GM12878 (cell line): ENCODE data around the gene PKD1L1.

Source experiments
- ETV6 ChIP-seq, 2 experiments: fragments of 450-650 bp in 1 of 2; IDR thresholded peaks in 1 of 2; conservative IDR thresholded peaks in 1 of 2; 2 replicates each; pipeline ENCODE4 v1.6.1; 2014; ENCODE audit warnings: antibody characterized with exemption in 1 of 2, borderline replicate concordance in 1 of 2, low read depth in 1 of 2, mild to moderate bottlenecking in 1 of 2, moderate library complexity in 1 of 2
- EZH2 ChIP-seq: IDR thresholded peaks from 2 replicates; pipeline ENCODE4 v1.6.1; 2012; ENCODE audit warnings: low read depth, mild to moderate bottlenecking, control low read depth, inconsistent platforms, low read length, borderline replicate concordance; ENCODE audit not compliant: control insufficient read depth
- MTA3 ChIP-seq: IDR thresholded peaks from 2 replicates; pipeline ENCODE4 v1.6.1; 2012; ENCODE audit warnings: low read length, inconsistent platforms, borderline replicate concordance
- MYC ChIP-seq: IDR thresholded peaks from 2 replicates; pipeline ENCODE4 v1.6.1; 2011; ENCODE audit warnings: mild to moderate bottlenecking, low read length, moderate library complexity, inconsistent platforms; ENCODE audit not compliant: insufficient read depth, insufficient replicate concordance, insufficient read length, severe bottlenecking
- PAX8 ChIP-seq: fragments of 450-650 bp; IDR thresholded peaks from 2 replicates; pipeline ENCODE4 v1.6.1; 2017; ENCODE audit warnings: mild to moderate bottlenecking, moderate library complexity
- RAD21 ChIP-seq: IDR thresholded peaks from 2 replicates; pipeline ENCODE4 v1.6.1; 2011; ENCODE audit warnings: mild to moderate bottlenecking, low read depth, low read length, moderate library complexity; ENCODE audit not compliant: insufficient read depth

- TF ChIP-seq MYC (no peak), EZH2 (no peak), RAD21 (no peak), MTA3 (no peak), ETV6 (conservative IDR thresholded peaks at IDR 0.05 in 1 of 2, IDR thresholded peaks at IDR 0.05 in 1 of 2; ENCODE audit: borderline replicate concordance in 1 of 2, low read depth in 1 of 2) (no peak), PAX8 (no peak)
These were observed 134.5 kb downstream of the PKD1L1 start for GRCh38 chr7:47813620-47814260.
